DND-41 (cell line): ENCODE results near the gene PTPRG.

Experiments
- CTCF ChIP-seq: IDR thresholded peaks from 2 replicates; pipeline ENCODE4 v1.5.1; 2012; ENCODE audit warnings: borderline replicate concordance, low read length, moderate library complexity, mild to moderate bottlenecking; ENCODE audit not compliant: poor library complexity, severe bottlenecking; ENCODE audit errors: extremely low read depth
- EZH2 ChIP-seq: IDR thresholded peaks from 3 replicates; pipeline ENCODE4 v1.6.1; 2012; ENCODE audit warnings: borderline replicate concordance, low read depth, mild to moderate bottlenecking, moderate library complexity, low read length, inconsistent platforms; ENCODE audit not compliant: severe bottlenecking

- no peak for TF ChIP-seq CTCF
- TF ChIP-seq EZH2: no peak
Measured at GRCh38 chr3:61853912-61854311, 292.5 kb downstream of the PTPRG start.
